ENCODE results near the gene SLC7A5. TPM values are rescaled to one million over a fixed set of nuclear protein-coding genes. Genes with fewer than 3 reads are reported as not detected.
A peak's percentile ranks its signal among the peaks of the same experiment; 100 is the strongest.

SLC7A5 gene
- total and polyA plus RNA-seq, 2 of the 4 experiments (the other 2 are of a cell fraction), result 11.3 to 101 TPM

- Histone ChIP-seq H3K56ac (ENCODE audit: extremely low read depth, insufficient read depth, low read length) (no peak overlapping the region), H3K9me1 (ENCODE audit: insufficient read depth, low read length) (peaks cover 16% of the 10 kb centered on the region), H4K20me1 (ENCODE audit: insufficient read depth, low read length) (no peaks in the 10 kb centered on the region), H3K4me2 (ENCODE audit: low read depth, low read length) (no peak overlapping the region), H2AK9ac (replicated peaks; ENCODE audit: low read depth, low read length, poor library complexity) (no peak overlapping the region), H4K91ac (ENCODE audit: insufficient read depth, low read depth, low read length) (no peak overlapping the region), H3K14ac (replicated peaks; ENCODE audit: low read depth, low read length) (0 out of 2 replicates have a peak overlapping the region, but pooled peaks have one; percentile 45), H2BK15ac (ENCODE audit: low read depth, low read length) (no peak overlapping the region), H4K5ac (ENCODE audit: low read depth, low read length) (no peak overlapping the region), H2BK120ac (ENCODE audit: low read depth, low read length) (no peak overlapping the region), H2BK5ac (ENCODE audit: low read depth, low read length, poor library complexity, severe bottlenecking) (no peak overlapping the region), H3K4me3 (ENCODE audit: insufficient read depth, low read depth, low read length) (no peak overlapping the region), H3K23ac (ENCODE audit: low read depth, low read length) (no peak overlapping the region), H3K9me3 (ENCODE audit: control insufficient read depth, insufficient read depth, low read length) (no peaks in the 10 kb centered on the region), H2AK5ac (ENCODE audit: low read depth, low read length) (no peak overlapping the region), H3K27me3 (ENCODE audit: control insufficient read depth, insufficient read depth, low read length) (no peaks in the 10 kb centered on the region), H3K18ac (ENCODE audit: low read depth, low read length) (no peak overlapping the region), H2AFZ (replicated peaks; ENCODE audit: low read length, poor library complexity) (no peak overlapping the region), H3K9ac (ENCODE audit: low read depth, low read length) (no peak overlapping the region), H4K8ac (ENCODE audit: low read depth in 2 of 2, low read length in 2 of 2) (no peak overlapping the region), H3K4ac (ENCODE audit: low read depth, low read length) (no peak overlapping the region), H3K27ac (ENCODE audit: insufficient read depth, low read length) (no peak overlapping the region), H3K79me1 (ENCODE audit: low read depth in 1 of 2, low read length in 2 of 2) (no peaks in the 10 kb centered on the region), H3K4me1 (ENCODE audit: control insufficient read depth, insufficient read depth, low read length) (peaks cover 20% of the 10 kb centered on the region), H2BK20ac (ENCODE audit: low read depth, low read length) (peak overlapping the region; percentile 55; the same call in 1 of the 2 replicates), H3K36me3 (ENCODE audit: control insufficient read depth, insufficient read depth, low read length) (no peaks in the 10 kb centered on the region)
- POLR2A ChIA-PET (ENCODE audit: unreplicated experiment), result no interaction called here
- CTCF ChIA-PET, result interaction anchor here (1.9 kb wide), 1 partner anchor 16 kb away, joined by 5 read pairs; no protein-coding TSS in a partner anchor
- in situ Hi-C loops (cut with MboI; ENCODE audit: low sequenced_read_pairs) (no loop called here), intact Hi-C loops (cut with micrococcal nuclease) (no loop called here), dilution Hi-C loops (cut with HindIII; ENCODE audit: low sequenced_read_pairs, unreplicated experiment) (no loop called here)
- BruUV-seq (replicated peaks), result no TSS peak
- TF ChIP-seq MAZ (IDR thresholded peaks at IDR 0.05; ENCODE audit: borderline replicate concordance, low read depth, low read length), result no peak
- no peak for TF ChIP-seq USF2 (IDR thresholded peaks at IDR 0.05; ENCODE audit: low read depth, low read length)
- TF ChIP-seq RAD21 (IDR thresholded peaks at IDR 0.05; ENCODE audit: low read length), result no peak
- TF ChIP-seq CEBPB (IDR thresholded peaks at IDR 0.05; ENCODE audit: low read depth, low read length), result no peak
- no peak for TF ChIP-seq SMC3 (IDR thresholded peaks at IDR 0.05; ENCODE audit: low read depth, low read length)
- no peak for TF ChIP-seq FOS (IDR thresholded peaks at IDR 0.05; ENCODE audit: low read depth, low read length)
- no peak for TF ChIP-seq MXI1 (IDR thresholded peaks at IDR 0.05; ENCODE audit: borderline replicate concordance, low read depth, low read length)
- no peak for TF ChIP-seq ELK1 (IDR thresholded peaks at IDR 0.05; ENCODE audit: borderline replicate concordance, low read depth, low read length)
- TF ChIP-seq BHLHE40 (IDR thresholded peaks at IDR 0.05; ENCODE audit: low read depth, low read length), result no peak
- no peak for TF ChIP-seq CTCF (conservative IDR thresholded peaks at IDR 0.05; ENCODE audit: low read depth, low read length)
- TF ChIP-seq NFE2L2 (IDR thresholded peaks at IDR 0.05; ENCODE audit: low read depth, low read length), result no peak
- no peak for TF ChIP-seq RFX5 (IDR thresholded peaks at IDR 0.05; ENCODE audit: low read depth, low read length)
- TF ChIP-seq POLR2A (IDR thresholded peaks at IDR 0.05; ENCODE audit: low read depth, low read length), result no peak
- TF ChIP-seq CHD1 (IDR thresholded peaks at IDR 0.05; ENCODE audit: low read depth, low read length), result no peak
- no peak for TF ChIP-seq RCOR1 (IDR thresholded peaks at IDR 0.05; ENCODE audit: insufficient replicate concordance, low read length)
- DNase-seq, result no peak
- no CpG with 5 or more reads among the region's 14 CpGs for WGBS, 2 experiments (ENCODE audit: extremely low coverage in 2 of 2, insufficient read length in 1 of 2)
- ATAC-seq (ENCODE audit: low read depth), result no peak
Observed at GRCh38 chr16:87794485-87795078, 74.7 kb downstream of the SLC7A5 start.
